Brain microvascular endothelial cell (primary cell): ENCODE results near the gene ATP5F1E.

ENCODE experiments used
- DNase-seq: peaks from one replicate; pipeline ENCODE4 v3.0.0-alpha.2; 2020
- H3K27ac ChIP-seq: fragments of 250-450 bp; sonication (Bioruptor Pico); 2 replicates; pipeline ENCODE4 v1.5.1; 2020; ENCODE audit warnings: mild to moderate bottlenecking, moderate library complexity
- H3K27me3 ChIP-seq: fragments of 250-450 bp; sonication (Bioruptor Pico); replicated peaks from 2 replicates; pipeline ENCODE4 v1.5.1; 2020; ENCODE audit warnings: mild to moderate bottlenecking
- H3K36me3 ChIP-seq: fragments of 250-450 bp; sonication (Bioruptor Pico); replicated peaks from 2 replicates; pipeline ENCODE4 v1.5.1; 2020; ENCODE audit warnings: mild to moderate bottlenecking
- H3K4me3 ChIP-seq: 2 replicates; pipeline ENCODE4 v1.5.1; 2011; ENCODE audit warnings: low read depth, mild to moderate bottlenecking, control low read depth, low read length, moderate library complexity
- in situ Hi-C: cut with HindIII; loops from 2 replicates; pipeline ENCODE4 v1.10.0; 2017; ENCODE audit warnings: low sequenced_read_pairs, low pct_ligation_motif_present
- TF ChIP-seq, protein P1 (sequence below): IDR thresholded peaks from 2 replicates; pipeline ENCODE4 v1.5.1; 2011; ENCODE audit warnings: low read depth, mild to moderate bottlenecking, moderate library complexity, low read length, control low read depth, inconsistent platforms; ENCODE audit errors: missing control alignments

The ATP5F1E gene

GRCh38 chr20:58996226-58996611, 35.9 kb downstream of the ATP5F1E start:
- H3K36me3 ChIP-seq = peaks cover 65% of the 10 kb centered on the region
- in situ Hi-C loops = no loop called here
- no peak for DNase-seq
- H3K27me3 ChIP-seq = no peaks in the 10 kb centered on the region
- TF ChIP-seq, protein P1, sequence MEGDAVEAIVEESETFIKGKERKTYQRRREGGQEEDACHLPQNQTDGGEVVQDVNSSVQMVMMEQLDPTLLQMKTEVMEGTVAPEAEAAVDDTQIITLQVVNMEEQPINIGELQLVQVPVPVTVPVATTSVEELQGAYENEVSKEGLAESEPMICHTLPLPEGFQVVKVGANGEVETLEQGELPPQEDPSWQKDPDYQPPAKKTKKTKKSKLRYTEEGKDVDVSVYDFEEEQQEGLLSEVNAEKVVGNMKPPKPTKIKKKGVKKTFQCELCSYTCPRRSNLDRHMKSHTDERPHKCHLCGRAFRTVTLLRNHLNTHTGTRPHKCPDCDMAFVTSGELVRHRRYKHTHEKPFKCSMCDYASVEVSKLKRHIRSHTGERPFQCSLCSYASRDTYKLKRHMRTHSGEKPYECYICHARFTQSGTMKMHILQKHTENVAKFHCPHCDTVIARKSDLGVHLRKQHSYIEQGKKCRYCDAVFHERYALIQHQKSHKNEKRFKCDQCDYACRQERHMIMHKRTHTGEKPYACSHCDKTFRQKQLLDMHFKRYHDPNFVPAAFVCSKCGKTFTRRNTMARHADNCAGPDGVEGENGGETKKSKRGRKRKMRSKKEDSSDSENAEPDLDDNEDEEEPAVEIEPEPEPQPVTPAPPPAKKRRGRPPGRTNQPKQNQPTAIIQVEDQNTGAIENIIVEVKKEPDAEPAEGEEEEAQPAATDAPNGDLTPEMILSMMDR = no peak
- no peak overlapping the region for H3K4me3 ChIP-seq
- no peak overlapping the region for H3K27ac ChIP-seq

- no peak for DNase-seq
- H3K4me3 ChIP-seq = no peak overlapping the region
- H3K36me3 ChIP-seq = peaks cover 69% of the 10 kb centered on the region
- in situ Hi-C loops = no loop called here
- H3K27ac ChIP-seq = no peak overlapping the region
- no peaks in the 10 kb centered on the region for H3K27me3 ChIP-seq
- TF ChIP-seq, protein P1 = no peak
These were observed 36.5 kb downstream of the ATP5F1E start for GRCh38 chr20:58995461-58996225.

GRCh38 chr20:58994390-58995159, 37.6 kb downstream of the ATP5F1E start:
- Histone ChIP-seq H3K36me3 (peaks cover 80% of the 10 kb centered on the region), H3K27ac (no peak overlapping the region), H3K4me3 (no peak overlapping the region), H3K27me3 (no peaks in the 10 kb centered on the region)
- TF ChIP-seq, protein P1 = no peak
- in situ Hi-C loops = no loop called here
- no peak for DNase-seq

- no peak for DNase-seq
- Histone ChIP-seq H3K27ac (no peak overlapping the region), H3K36me3 (peaks cover 84% of the 10 kb centered on the region), H3K4me3 (no peak overlapping the region), H3K27me3 (no peaks in the 10 kb centered on the region)
- in situ Hi-C loops = no loop called here
- TF ChIP-seq, protein P1 = no peak
These were observed 38.5 kb downstream of the ATP5F1E start for GRCh38 chr20:58993332-58994248.

- H3K27me3 ChIP-seq = no peaks in the 10 kb centered on the region
- H3K36me3 ChIP-seq = peaks cover 91% of the 10 kb centered on the region
- in situ Hi-C loops = no loop called here
- DNase-seq = no peak
- TF ChIP-seq, protein P1 = no peak
- no peak overlapping the region for H3K4me3 ChIP-seq
- H3K27ac ChIP-seq = no peak overlapping the region
These were observed 39.2 kb downstream of the ATP5F1E start for GRCh38 chr20:58992911-58993310.
